HepG2 (cell line): ENCODE results near the gene ROS1. TPM values are rescaled to one million over a fixed set of nuclear protein-coding genes. Genes with fewer than 3 reads are reported as not detected.
"Not testable (repeated sequence)": the region's sequence is repeated elsewhere in the genome, so short reads cannot be mapped to it uniquely, and the experiment has no call there.

Experiments
- ATAC-seq: fragments of 200-7000 bp; cut with Tn5 transposase; 3 replicates; pipeline ENCODE4 v1.9.1; 2020; ENCODE audit warnings: mild to moderate bottlenecking, moderate library complexity
- BruUV-seq: library from RNA; stranded (reverse); fragments of 400-500 nt; replicated peaks from 2 replicates; lab custom pipeline; 2021; lab: Mats Ljungman, UMichigan
- CTCF ChIA-PET: fragments of 300-600 bp; formaldehyde crosslinking; extraction: SDS; loops from one replicate; lab custom pipeline; 2021; ENCODE audit warnings: low total read pairs, inconsistent platforms, low intra/inter-chr PET ratio; lab: Yijun Ruan, JAX
- POLR2A ChIA-PET: fragments of 350-600 bp; sonication (Branson Sonifier 250); formaldehyde crosslinking; loops from one replicate; lab custom pipeline; 2020; ENCODE audit warnings: antibody characterized with exemption, inconsistent platforms; lab: Yijun Ruan, JAX
- DNase-seq: peaks from one replicate; pipeline ENCODE4 v3.0.0-alpha.2; 2015; ENCODE audit warnings: low spot score
- FAIRE-seq: peaks from 3 replicates; lab custom pipeline; 2011; peaks lifted over from hg19 to GRCh38; lab: Jason Lieb, UNC
- H2AFZ ChIP-seq: one replicate; pipeline ENCODE4 v1.6.1; 2011; ENCODE audit warnings: low read length, inconsistent platforms
- H3K27ac ChIP-seq: fragments of 300-600 bp; 3 replicates; pipeline ENCODE4 v1.8.0; 2011; ENCODE audit warnings: mixed run types, mild to moderate bottlenecking, mixed read lengths, low read length, inconsistent platforms; ENCODE audit not compliant: insufficient read depth; ENCODE audit errors: extremely low read length
- H3K27me3 ChIP-seq, 2 experiments: fragments of 200-600 bp in 1 of 2; 2 replicates in 1 of 2; 3 replicates in 1 of 2; pipeline versions ENCODE4 v1.6.0 to v1.8.0; 2011; ENCODE audit warnings: low read length in 2 of 2, mild to moderate bottlenecking in 2 of 2, moderate library complexity in 2 of 2, inconsistent platforms in 1 of 2; ENCODE audit not compliant: insufficient read depth in 2 of 2, control insufficient read depth in 1 of 2
- H3K36me3 ChIP-seq, 2 experiments: fragments of 200-600 bp in 1 of 2; replicated peaks in 1 of 2; 2 replicates in 1 of 2; 3 replicates in 1 of 2; pipeline versions ENCODE4 v1.5.1 to v1.8.0; 2011; ENCODE audit warnings: low read length in 2 of 2, inconsistent platforms in 1 of 2; ENCODE audit not compliant: insufficient read depth in 2 of 2, control insufficient read depth in 1 of 2
- H3K4me1 ChIP-seq: 2 replicates; pipeline ENCODE4 v1.5.1; 2012; ENCODE audit warnings: low read length, inconsistent platforms; ENCODE audit not compliant: insufficient read depth
- H3K4me2 ChIP-seq: 2 replicates; pipeline ENCODE4 v1.6.0; 2011; ENCODE audit warnings: low read depth, low read length, inconsistent platforms
- H3K4me3 ChIP-seq, 3 experiments: fragments of 200-600 bp in 1 of 3; sonication (generic), shearing (Covaris generic) in 1 of 3; replicated peaks in 1 of 3; 2 replicates each; pipeline ENCODE4 v1.5.1; 2011 to 2016; ENCODE audit warnings: low read length in 3 of 3, inconsistent platforms in 2 of 3, low read depth in 2 of 3, mild to moderate bottlenecking in 2 of 3, control low read depth in 1 of 3, mixed read lengths in 1 of 3; ENCODE audit not compliant: insufficient read depth in 1 of 3
- H3K79me2 ChIP-seq: one replicate; pipeline ENCODE4 v1.6.1; 2011; ENCODE audit warnings: low read length, inconsistent platforms; ENCODE audit not compliant: insufficient read depth
- H3K9ac ChIP-seq: 2 replicates; pipeline ENCODE4 v1.6.0; 2011; ENCODE audit warnings: mild to moderate bottlenecking, low read depth, low read length, inconsistent platforms; ENCODE audit not compliant: insufficient read depth
- H3K9me3 ChIP-seq: 2 replicates; pipeline ENCODE4 v1.5.1; 2012; ENCODE audit warnings: mild to moderate bottlenecking, low read length
- H4K20me1 ChIP-seq: 2 replicates; pipeline ENCODE4 v1.6.0; 2011; ENCODE audit warnings: inconsistent platforms, mild to moderate bottlenecking, low read length, moderate library complexity; ENCODE audit not compliant: insufficient read depth
- ARHGAP35 ChIP-seq: sonication (generic); formaldehyde crosslinking; IDR thresholded peaks from 2 replicates; pipeline ENCODE4 v1.9.0; 2022; ENCODE audit warnings: mild to moderate bottlenecking, inconsistent platforms, moderate library complexity, missing genetic modification reagents, borderline replicate concordance
- CC2D1A ChIP-seq: sonication (generic); formaldehyde crosslinking; IDR thresholded peaks from 2 replicates; pipeline ENCODE4 v1.8.1; 2023; ENCODE audit warnings: mild to moderate bottlenecking, missing genetic modification reagents
- HIVEP1 ChIP-seq: sonication (generic); formaldehyde crosslinking; IDR thresholded peaks from 2 replicates; pipeline ENCODE4 v1.4.0; 2020; ENCODE audit warnings: mild to moderate bottlenecking, missing genetic modification reagents
- MXI1 ChIP-seq: IDR thresholded peaks from 3 replicates; pipeline ENCODE4 v1.6.1; 2012; ENCODE audit warnings: low read depth, low read length, inconsistent platforms, borderline replicate concordance
- NCOA1 ChIP-seq: sonication (generic); formaldehyde crosslinking; IDR thresholded peaks from 2 replicates; pipeline ENCODE4 v1.9.0; 2021; ENCODE audit warnings: missing genetic modification reagents
- TBX3 ChIP-seq: fragments of 450-650 bp; IDR thresholded peaks from 2 replicates; pipeline ENCODE4 v1.6.1; 2017; ENCODE audit warnings: antibody characterized with exemption, mild to moderate bottlenecking, inconsistent platforms, borderline replicate concordance
- ZNF549 ChIP-seq: sonication (generic); formaldehyde crosslinking; IDR thresholded peaks from 2 replicates; pipeline ENCODE4 v1.5.0; 2020; ENCODE audit warnings: missing genetic modification reagents
- WGBS: methylation state at CpG from one replicate; pipeline ENCODE4 v1.1.6; 2017; ENCODE audit warnings: low lambda C conversion rate; 5-methylcytosine and 5-hydroxymethylcytosine counted together
- in situ Hi-C: cut with HindIII; loops from 2 replicates; pipeline ENCODE4 v1.10.0; 2017; ENCODE audit warnings: low pct_unique_long_range_greater_than_20kb; ENCODE audit not compliant: extremely low pct_ligation_motif_present
- intact Hi-C: fragments of 100-400 bp; cut with micrococcal nuclease; formaldehyde crosslinking; loops from one replicate; pipeline ENCODE4 v1.10.0; 2022; ENCODE audit not compliant: unreplicated experiment
- polyA plus RNA-seq, 8 experiments: library from polyadenylated mRNA; depleted of rRNA in 3 of 8; stranded (reverse) in 7 of 8; unstranded in 1 of 8; fragments of >200 nt; fragmentation: Illumina TruSeq in 4 of 8; extraction: Trizol in 4 of 8; gene quantifications; 2 replicates each; pipeline versions ENCODE4 v1.2.1 to v1.2.3, GENCODE V29; 2011 to 2016; ENCODE audit warnings: low read depth in 4 of 8, missing spikeins in 1 of 8, mixed read lengths in 1 of 8; ENCODE audit not compliant: insufficient read depth in 1 of 8
- total RNA-seq, 5 experiments: library from RNA; depleted of rRNA; stranded (reverse); fragments of >200 nt; fragmentation: Illumina TruSeq; extraction: Trizol; gene quantifications; 2 replicates each; pipeline ENCODE4 v1.2.3, GENCODE V29; 2016; ENCODE audit warnings: low read depth in 1 of 5
- TF ChIP-seq, protein P1 (sequence below): sonication (generic); formaldehyde crosslinking; IDR thresholded peaks from 2 replicates; pipeline ENCODE4; 2020; ENCODE audit warnings: missing genetic modification reagents, mild to moderate bottlenecking, borderline replicate concordance

Gene ROS1
- total and polyA plus RNA-seq, 2 of the 13 experiments (the other 11 are each of a cell fraction or from before 2014, with no cell fraction given), result not detected

DNA sequence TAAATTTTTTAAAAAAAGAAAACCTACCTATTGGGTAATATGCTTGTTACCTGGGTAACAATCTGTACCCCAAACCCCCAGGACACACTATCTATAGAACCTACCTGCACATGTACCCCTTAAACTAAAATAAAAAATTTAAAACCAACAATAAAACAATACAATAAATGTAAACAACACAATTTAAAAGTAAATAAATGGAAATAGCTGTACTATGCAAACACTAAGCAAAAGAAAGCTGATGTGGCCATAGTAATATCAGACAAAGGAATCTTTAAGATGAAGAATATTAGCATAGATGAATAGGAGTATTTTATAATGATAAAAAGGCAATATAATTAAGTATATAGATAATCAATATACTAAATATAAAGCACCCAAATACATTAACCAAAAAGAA is 50.3 kb downstream of the ROS1 start (continued):
- TF ChIP-seq TBX3 (no peak), NCOA1 (CRISPR knock-in tag) (no peak)
- TF ChIP-seq, protein P1, sequence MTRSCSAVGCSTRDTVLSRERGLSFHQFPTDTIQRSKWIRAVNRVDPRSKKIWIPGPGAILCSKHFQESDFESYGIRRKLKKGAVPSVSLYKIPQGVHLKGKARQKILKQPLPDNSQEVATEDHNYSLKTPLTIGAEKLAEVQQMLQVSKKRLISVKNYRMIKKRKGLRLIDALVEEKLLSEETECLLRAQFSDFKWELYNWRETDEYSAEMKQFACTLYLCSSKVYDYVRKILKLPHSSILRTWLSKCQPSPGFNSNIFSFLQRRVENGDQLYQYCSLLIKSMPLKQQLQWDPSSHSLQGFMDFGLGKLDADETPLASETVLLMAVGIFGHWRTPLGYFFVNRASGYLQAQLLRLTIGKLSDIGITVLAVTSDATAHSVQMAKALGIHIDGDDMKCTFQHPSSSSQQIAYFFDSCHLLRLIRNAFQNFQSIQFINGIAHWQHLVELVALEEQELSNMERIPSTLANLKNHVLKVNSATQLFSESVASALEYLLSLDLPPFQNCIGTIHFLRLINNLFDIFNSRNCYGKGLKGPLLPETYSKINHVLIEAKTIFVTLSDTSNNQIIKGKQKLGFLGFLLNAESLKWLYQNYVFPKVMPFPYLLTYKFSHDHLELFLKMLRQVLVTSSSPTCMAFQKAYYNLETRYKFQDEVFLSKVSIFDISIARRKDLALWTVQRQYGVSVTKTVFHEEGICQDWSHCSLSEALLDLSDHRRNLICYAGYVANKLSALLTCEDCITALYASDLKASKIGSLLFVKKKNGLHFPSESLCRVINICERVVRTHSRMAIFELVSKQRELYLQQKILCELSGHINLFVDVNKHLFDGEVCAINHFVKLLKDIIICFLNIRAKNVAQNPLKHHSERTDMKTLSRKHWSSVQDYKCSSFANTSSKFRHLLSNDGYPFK (CRISPR knock-in tag), result no peak

DNA sequence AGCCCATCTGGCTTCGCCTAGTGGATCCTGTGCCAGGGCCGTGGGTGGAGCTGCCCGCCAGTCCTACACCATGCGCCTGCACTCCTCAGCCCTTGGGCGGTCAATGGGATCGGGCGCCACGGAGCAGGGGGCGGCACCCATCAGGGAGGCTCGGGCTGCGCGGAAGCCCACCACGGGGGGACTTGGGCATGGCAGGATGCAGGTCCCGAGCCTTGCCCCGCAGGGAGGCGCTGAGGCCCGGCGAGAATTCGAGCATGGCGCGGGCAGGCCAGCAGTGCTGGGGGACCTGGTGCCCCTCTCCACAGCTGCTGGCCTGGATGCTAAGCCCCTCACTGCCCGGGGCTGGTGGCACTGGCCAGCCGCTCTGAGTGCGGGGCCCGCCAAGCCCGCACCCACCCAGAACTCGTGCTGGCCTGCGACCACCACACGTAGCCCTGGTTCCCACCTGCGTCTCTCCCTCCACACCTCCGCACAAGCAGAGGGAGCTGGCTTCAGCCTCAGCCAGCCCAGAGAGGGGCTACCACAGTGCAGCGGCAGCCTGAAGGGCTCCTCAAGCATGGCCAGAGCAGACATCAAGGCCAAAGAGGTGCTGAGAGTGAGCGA is 52.4 kb downstream of the ROS1 start:
- 88% methylated on average over 26 of the region's 33 CpGs for whole genome bisulfite sequencing
- no TSS peak for BruUV-seq
- in situ Hi-C loops (no loop called here), intact Hi-C loops (no loop called here)
- no peaks in the 10 kb centered on the region for H3K36me3 ChIP-seq
- H4K20me1 ChIP-seq, result no peaks in the 10 kb centered on the region
- H3K79me2 ChIP-seq, result no peaks in the 10 kb centered on the region
- no peak overlapping the region for H3K4me2 ChIP-seq
- no peak for DNase-seq
- no peak overlapping the region for H3K9ac ChIP-seq
- peaks cover 9% of the 10 kb centered on the region; the same call in 1 of the 2 replicates for H3K4me1 ChIP-seq
- H3K27ac ChIP-seq, result no peak overlapping the region
- FAIRE-seq, result no peak
- ChIA-PET CTCF (no interaction called here), POLR2A (no interaction called here)
- no peaks in the 10 kb centered on the region for H3K9me3 ChIP-seq
- H3K4me3 ChIP-seq, result no peak overlapping the region
- no peak for TF ChIP-seq HIVEP1 (CRISPR knock-in tag)
- TF ChIP-seq CC2D1A (CRISPR knock-in tag), result no peak
- no peak for TF ChIP-seq MXI1
- no peak for TF ChIP-seq ZNF549 (CRISPR knock-in tag)
- no peak for TF ChIP-seq ARHGAP35 (CRISPR knock-in tag)
- no peak for ATAC-seq
- H2AFZ ChIP-seq, result no peak overlapping the region
- H3K27me3 ChIP-seq, result no peaks in the 10 kb centered on the region

DNA sequence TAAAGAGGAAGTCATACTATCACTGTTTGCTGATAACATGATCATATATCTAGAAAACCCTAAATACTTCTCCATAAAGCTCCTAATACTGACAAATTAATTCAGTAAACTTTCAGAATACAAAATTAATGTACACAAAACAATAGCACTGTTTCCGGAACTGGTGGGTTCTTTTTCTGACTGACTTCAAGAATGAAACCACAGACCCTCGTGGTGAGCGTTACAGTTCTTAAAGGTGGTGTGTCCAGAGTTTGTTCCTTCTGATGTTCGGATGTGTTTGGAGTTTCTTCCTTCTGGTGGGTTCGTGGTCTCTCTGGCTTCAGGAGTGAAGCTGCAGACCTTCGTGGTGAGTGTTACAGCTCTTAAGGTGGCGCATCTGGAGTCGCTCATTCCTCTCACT is 53.5 kb downstream of the ROS1 start:
- H3K36me3 ChIP-seq, POLR2A ChIA-PET, in situ Hi-C loops, H3K27me3 ChIP-seq, H3K4me1 ChIP-seq, CTCF ChIA-PET, DNase-seq, intact Hi-C loops, H3K79me2 ChIP-seq, H4K20me1 ChIP-seq, FAIRE-seq, H3K4me3 ChIP-seq, H3K9ac ChIP-seq, BruUV-seq, H2AFZ ChIP-seq, ATAC-seq, H3K27ac ChIP-seq, H3K4me2 ChIP-seq, H3K9me3 ChIP-seq: not testable (repeated sequence)
- WGBS, result 47% methylated on average over 6 of the region's 8 CpGs
